NOMO-1 treated with dmso at 0.1 percent for 144 hours (cell line): ENCODE results near the gene SERPINB8.

Source experiments
- DNase-seq: peaks from one replicate; lab custom pipeline; 2025; ENCODE audit not compliant: unreplicated experiment; lab: John Stamatoyannopoulos, UW

SERPINB8 gene

GRCh38 chr18:63963615-63964256, 6.1 kb upstream of the SERPINB8 start:
- no peak for DNase-seq

DNA sequence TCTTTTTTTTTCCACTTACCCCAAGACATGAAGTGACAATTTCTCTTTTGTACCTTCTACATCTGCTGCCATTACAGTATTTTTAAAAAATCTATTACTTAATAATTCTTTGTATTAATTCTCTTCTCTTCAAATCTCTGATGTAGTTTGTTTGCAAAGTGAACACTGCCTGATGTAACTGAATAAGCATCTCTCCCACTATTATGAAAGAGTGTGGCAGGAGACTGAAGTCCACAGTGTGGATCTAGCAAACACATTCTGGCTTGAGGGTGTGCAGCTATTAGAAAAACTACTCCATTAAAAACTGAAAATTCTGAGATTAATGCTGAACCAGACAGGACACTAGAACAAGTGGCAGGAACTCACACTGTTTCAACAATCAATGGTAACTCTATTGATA, 5.0 kb upstream of the SERPINB8 start:
- DNase-seq: no peak

- no peak for DNase-seq
Observed at GRCh38 chr18:63965716-63966330, 4.1 kb upstream of the SERPINB8 start.

DNA sequence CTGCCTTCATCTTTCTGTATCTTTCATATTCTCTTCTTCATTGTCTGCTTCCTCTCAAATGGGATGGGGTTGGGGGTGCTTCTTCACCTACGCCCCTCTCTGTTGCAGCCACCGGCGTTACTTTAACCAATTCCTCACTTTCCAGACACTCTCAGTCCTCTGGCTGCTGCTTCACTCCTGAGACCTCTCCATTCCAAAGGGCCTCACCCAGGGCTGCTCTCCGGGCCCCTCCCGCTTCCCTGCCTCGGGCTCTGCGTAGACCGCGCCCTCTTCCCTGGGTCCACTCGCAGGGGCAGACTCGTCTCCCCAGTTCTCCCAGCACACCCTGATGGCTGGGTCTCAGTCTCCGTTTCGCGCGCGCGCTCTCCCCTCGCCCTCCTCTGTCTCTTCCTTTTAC, 926 bp downstream of the SERPINB8 start:
- no peak for DNase-seq

- DNase-seq: no peak
Observed at GRCh38 chr18:63971320-63972001, 1.6 kb downstream of the SERPINB8 start.

DNA sequence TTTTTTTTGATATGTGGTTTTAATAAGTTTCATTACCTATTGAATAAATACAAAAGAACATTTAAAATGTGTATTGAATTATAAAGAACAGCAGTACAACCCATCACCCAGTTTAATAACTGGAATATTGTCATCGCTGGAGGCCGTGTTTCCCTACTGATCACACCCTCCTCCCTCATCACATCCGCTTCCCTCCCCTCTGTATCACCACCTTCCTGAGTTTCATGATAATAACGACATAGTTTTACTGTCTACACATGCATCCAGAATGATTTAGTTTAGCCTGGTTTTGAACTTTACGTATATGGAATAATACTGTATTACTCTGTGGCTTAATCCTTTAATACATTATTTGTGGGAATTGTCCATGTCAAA, 2.1 kb downstream of the SERPINB8 start:
- DNase-seq: no peak

- peak; percentile 58 for DNase-seq
Observed at GRCh38 chr18:63974991-63975390, 5.1 kb downstream of the SERPINB8 start.

DNA sequence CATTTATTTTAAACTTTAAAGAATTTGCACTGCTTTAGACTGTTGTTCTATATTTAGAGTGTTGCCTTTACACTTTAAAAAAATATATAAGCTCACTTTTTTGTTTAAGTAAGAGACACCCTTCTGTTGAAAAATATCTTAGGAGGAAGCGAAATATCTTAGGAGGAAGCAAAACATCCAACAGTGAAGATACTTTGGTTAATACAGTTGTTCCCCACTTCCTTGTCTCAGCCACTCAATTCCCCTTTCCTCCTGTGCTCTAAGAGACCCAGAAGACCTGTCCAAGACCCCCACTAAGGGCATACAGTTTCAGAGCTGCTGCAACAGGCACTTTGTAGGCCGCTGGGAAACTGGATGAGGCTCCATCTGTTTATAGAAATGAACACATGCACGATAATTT, 5.7 kb downstream of the SERPINB8 start:
- DNase-seq: peak; percentile 60

GRCh38 chr18:63977040-63977439, 7.2 kb downstream of the SERPINB8 start:
- no peak for DNase-seq

DNA sequence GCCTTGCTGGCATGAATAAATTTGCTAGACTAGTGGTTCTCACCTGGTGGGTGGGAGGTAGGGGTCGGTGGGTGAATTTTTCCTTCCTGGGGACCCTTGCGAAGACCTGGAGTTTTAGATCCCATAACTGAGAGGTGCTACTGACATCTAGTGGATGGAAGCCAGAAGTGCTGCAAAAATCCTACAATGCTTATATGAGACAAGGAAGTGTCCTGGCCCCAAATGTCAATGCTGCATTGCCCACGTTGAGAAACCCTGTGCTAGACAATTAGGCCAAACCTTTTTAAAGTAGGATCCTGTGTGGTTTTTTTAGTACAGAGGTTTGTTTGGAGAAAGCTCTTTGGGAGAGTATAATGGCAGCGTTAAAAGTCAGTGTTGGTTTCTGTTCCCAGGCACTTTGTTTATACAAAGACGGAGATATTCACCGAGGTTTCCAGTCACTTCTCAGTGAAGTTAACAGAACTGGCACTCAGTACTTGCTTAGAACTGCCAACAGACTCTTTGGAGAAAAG, 9.6 kb downstream of the SERPINB8 start:
- no peak for DNase-seq

DNA sequence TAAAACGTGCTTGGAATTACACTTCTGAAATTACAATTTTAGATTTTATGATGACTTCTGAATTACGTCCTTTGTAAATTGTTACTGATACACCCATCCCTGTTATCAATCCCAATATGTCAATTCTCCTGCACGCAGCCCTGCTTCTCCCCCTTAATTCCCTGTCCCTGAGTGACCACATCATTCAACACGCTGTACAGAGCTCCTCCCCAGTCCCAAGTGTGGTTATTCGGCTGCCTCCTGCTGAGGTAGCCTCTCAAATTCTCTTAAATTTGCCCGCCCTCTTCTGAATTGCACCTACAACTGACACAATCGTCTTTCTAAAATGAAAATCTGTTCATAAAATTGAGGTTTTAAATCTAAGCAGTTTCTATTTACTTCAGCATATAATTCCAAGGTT, 10.1 kb downstream of the SERPINB8 start:
- DNase-seq: no peak

DNA sequence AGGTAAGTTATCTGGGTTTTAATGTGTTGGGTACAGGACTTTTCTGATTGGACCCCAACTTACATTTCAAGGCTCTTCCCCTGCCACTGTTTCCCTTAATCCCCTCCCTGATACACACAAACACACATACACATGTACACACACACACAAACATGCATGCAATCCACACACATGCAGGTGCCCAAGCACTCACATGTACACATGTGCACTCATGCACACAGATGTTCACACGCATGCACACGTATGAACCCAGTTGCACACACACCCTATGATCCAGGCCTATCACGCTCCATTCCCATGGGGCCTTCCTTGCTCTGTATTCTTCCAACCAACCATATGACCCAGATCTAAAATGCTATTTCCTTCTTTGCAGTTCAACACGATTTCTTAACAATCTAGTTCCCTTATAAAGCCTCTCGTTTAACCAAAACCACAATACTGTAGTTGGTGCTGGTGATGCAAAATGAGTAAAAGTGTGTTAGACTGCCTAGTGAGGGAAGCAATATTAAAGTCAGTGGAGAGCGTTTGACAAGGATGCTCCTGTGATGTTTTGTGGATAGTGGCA, 11.1 kb downstream of the SERPINB8 start:
- DNase-seq: peak; percentile 85

DNA sequence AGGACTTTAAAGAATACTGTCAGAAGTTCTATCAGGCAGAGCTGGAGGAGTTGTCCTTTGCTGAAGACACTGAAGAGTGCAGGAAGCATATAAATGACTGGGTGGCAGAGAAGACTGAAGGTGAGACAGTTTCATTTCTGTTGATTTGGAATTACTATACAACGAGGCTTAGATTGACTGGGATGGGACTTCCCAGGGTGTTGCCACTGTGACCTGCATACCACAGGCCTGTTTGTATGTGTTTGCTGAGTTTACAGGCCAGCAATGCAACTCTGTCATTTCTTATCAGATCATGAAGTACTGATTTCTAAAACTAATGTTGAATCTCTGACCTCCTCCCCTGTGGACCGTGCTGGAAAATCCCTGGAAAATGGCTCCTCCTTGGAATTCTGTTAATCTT, 11.8 kb downstream of the SERPINB8 start:
- DNase-seq: no peak

GRCh38 chr18:63982361-63982760, 12.5 kb downstream of the SERPINB8 start:
- DNase-seq: no peak

- DNase-seq: no peak
Observed at GRCh38 chr18:63986885-63987284, 17.0 kb downstream of the SERPINB8 start.

DNA sequence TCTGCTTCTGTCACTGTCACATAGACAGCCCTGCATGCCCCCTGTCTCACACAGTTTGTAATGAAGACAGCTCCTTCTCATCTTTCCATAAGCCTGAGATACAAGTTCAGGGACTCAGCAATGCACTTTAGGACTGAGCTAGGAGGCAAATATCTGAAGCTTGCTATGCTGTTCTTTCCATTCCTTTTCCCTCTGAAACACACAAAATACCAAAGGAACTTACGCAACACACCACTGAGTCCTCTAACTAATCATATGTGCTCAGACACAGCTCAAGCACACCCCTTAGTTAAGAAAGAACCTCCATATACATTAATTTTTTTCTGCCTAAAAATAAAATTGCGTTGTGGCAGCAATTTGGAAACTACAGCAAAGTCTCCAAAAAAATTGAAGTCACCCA, 17.9 kb downstream of the SERPINB8 start:
- peak; percentile 31 for DNase-seq

- DNase-seq: no peak
Observed at GRCh38 chr18:63992751-63993150, 22.9 kb downstream of the SERPINB8 start.

GRCh38 chr18:63994783-63995399, 25.0 kb downstream of the SERPINB8 start:
- DNase-seq: no peak

DNA sequence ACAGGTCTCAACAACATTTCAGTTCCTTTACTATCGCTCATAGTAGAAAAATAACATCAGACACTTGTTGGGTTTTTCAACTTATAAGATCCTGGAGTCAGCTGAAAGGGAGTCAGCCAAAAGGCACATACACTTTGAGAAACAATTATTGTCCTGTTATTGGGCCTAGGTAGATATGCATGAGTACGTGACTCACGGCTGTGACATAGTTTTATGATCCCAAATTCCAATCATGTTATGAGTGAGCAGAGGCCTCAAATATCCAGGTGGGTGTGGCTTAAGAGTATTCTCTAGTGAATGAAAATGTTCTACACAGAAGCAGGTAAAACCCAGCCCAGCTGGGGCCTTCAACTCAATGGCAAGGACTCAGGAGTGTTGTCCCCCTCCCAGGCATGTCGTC, 27.2 kb downstream of the SERPINB8 start:
- no peak for DNase-seq

GRCh38 chr18:63997606-63998005, 27.7 kb downstream of the SERPINB8 start:
- DNase-seq: no peak

GRCh38 chr18:63999871-64000270, 30.0 kb downstream of the SERPINB8 start:
- DNase-seq: no peak

- DNase-seq: no peak
Observed at GRCh38 chr18:64002581-64002980, 32.7 kb downstream of the SERPINB8 start.
